GM23338 (cell line): ENCODE results near the gene CRISPLD2. TPM values are rescaled to one million over a fixed set of nuclear protein-coding genes. Genes with fewer than 3 reads are reported as not detected.

Experiments
- ATAC-seq: fragments of 200-7000 bp; cut with Tn5 transposase; 3 replicates; pipeline ENCODE4 v1.9.1; 2020
- DNase-seq: peaks from one replicate; pipeline ENCODE4 v3.0.0-alpha.2; 2015; ENCODE audit warnings: low spot score
- H2AFZ ChIP-seq: fragments of 200-600 bp; sonication (generic); 2 replicates; pipeline ENCODE4 v1.8.0; 2016; ENCODE audit warnings: antibody characterized with exemption, mild to moderate bottlenecking, moderate library complexity
- H3F3A ChIP-seq: fragments of 200-600 bp; sonication (generic); replicated peaks from 2 replicates; pipeline ENCODE4 v1.8.0; 2017; ENCODE audit warnings: antibody characterized with exemption, mixed run types, low read depth
- H3K27ac ChIP-seq: fragments of 200-600 bp; sonication (generic); 2 replicates; pipeline ENCODE4 v1.6.1; 2016; ENCODE audit warnings: low read depth
- H3K27me3 ChIP-seq: fragments of 200-600 bp; sonication (generic); 2 replicates; pipeline ENCODE4 v1.8.0; 2016; ENCODE audit warnings: mild to moderate bottlenecking, mixed run types, moderate library complexity; ENCODE audit not compliant: insufficient read depth
- H3K36me3 ChIP-seq: fragments of 200-600 bp; sonication (generic); 2 replicates; pipeline ENCODE4 v1.8.0; 2016; ENCODE audit warnings: mild to moderate bottlenecking; ENCODE audit not compliant: insufficient read depth
- H3K4me1 ChIP-seq: fragments of 200-600 bp; sonication (generic); 2 replicates; pipeline ENCODE4 v1.8.0; 2016; ENCODE audit warnings: mild to moderate bottlenecking, moderate library complexity; ENCODE audit not compliant: insufficient read depth
- H3K4me2 ChIP-seq: fragments of 200-600 bp; sonication (generic); 2 replicates; pipeline ENCODE4 v1.7.1; 2017; ENCODE audit warnings: mixed run types
- H3K4me3 ChIP-seq: fragments of 200-600 bp; sonication (generic); 2 replicates; pipeline ENCODE4 v1.6.1; 2016; ENCODE audit warnings: mixed run types
- H3K79me2 ChIP-seq: fragments of 200-600 bp; sonication (generic); replicated peaks from 2 replicates; pipeline ENCODE4 v1.8.0; 2017; ENCODE audit warnings: mild to moderate bottlenecking; ENCODE audit not compliant: insufficient read depth
- H3K9me2 ChIP-seq: fragments of 200-600 bp; sonication (generic); 2 replicates; pipeline ENCODE4 v1.8.0; 2017; ENCODE audit not compliant: insufficient read depth
- H4K20me1 ChIP-seq: fragments of 200-600 bp; sonication (generic); replicated peaks from 2 replicates; pipeline ENCODE4 v1.8.0; 2017; ENCODE audit warnings: mild to moderate bottlenecking; ENCODE audit not compliant: insufficient read depth
- H3K27ac Mint-ChIP-seq: 2 replicates; pipeline ENCODE4 v1.8.0; 2020; ENCODE audit warnings: inconsistent platforms, mild to moderate bottlenecking, moderate library complexity, mixed read lengths
- H3K27me3 Mint-ChIP-seq: 3 replicates; pipeline ENCODE4 v1.8.0; 2022; ENCODE audit warnings: low read depth, mild to moderate bottlenecking, moderate library complexity, mixed read lengths, inconsistent platforms; ENCODE audit not compliant: insufficient read depth, poor library complexity
- H3K36me3 Mint-ChIP-seq: 3 replicates; pipeline ENCODE4 v1.8.0; 2021; ENCODE audit warnings: low read depth, mild to moderate bottlenecking, inconsistent platforms, moderate library complexity, mixed read lengths
- H3K4me1 Mint-ChIP-seq: 3 replicates; pipeline ENCODE4 v1.8.0; 2020; ENCODE audit warnings: mild to moderate bottlenecking, inconsistent platforms, mixed read lengths
- H3K4me3 Mint-ChIP-seq: 3 replicates; pipeline ENCODE4 v1.8.0; 2021; ENCODE audit warnings: moderate library complexity, mild to moderate bottlenecking, inconsistent platforms, mixed read lengths
- H3K9me3 Mint-ChIP-seq: 3 replicates; pipeline ENCODE4 v1.8.0; 2020; ENCODE audit warnings: moderate library complexity, mild to moderate bottlenecking, inconsistent platforms, mixed read lengths
- CREB1 ChIP-seq: fragments of 250-450 bp; sonication (Bioruptor Pico); IDR thresholded peaks from 2 replicates; pipeline ENCODE4 v1.5.0; 2020; ENCODE audit warnings: low read depth, mild to moderate bottlenecking, moderate library complexity
- ETS1 ChIP-seq: IDR thresholded peaks from 2 replicates; pipeline ENCODE4 v1.6.1; 2016; ENCODE audit warnings: antibody characterized with exemption
- JUNB ChIP-seq: IDR thresholded peaks from one replicate; pipeline ENCODE4 v1.6.1; 2016; ENCODE audit warnings: antibody characterized with exemption; ENCODE audit not compliant: unreplicated experiment
- NANOG ChIP-seq: IDR thresholded peaks from 2 replicates; pipeline ENCODE4 v1.6.1; 2016; ENCODE audit warnings: antibody characterized with exemption, borderline replicate concordance
- POLR2AphosphoS5 ChIP-seq: IDR thresholded peaks from 2 replicates; pipeline ENCODE4 v1.6.1; 2016; ENCODE audit warnings: antibody characterized with exemption, low read depth
- REST ChIP-seq: IDR thresholded peaks from one replicate; pipeline ENCODE4 v1.6.1; 2018; ENCODE audit warnings: antibody characterized with exemption; ENCODE audit not compliant: unreplicated experiment
- STAT1 ChIP-seq: IDR thresholded peaks from one replicate; pipeline ENCODE4 v1.6.1; 2016; ENCODE audit warnings: antibody characterized with exemption; ENCODE audit not compliant: unreplicated experiment
- ZNF114 ChIP-seq: fragments of 250-450 bp; sonication (Bioruptor Pico); IDR thresholded peaks from 2 replicates; pipeline ENCODE4 v1.5.0; 2020; ENCODE audit warnings: mild to moderate bottlenecking, moderate library complexity
- ZNF331 ChIP-seq: fragments of 250-450 bp; sonication (Bioruptor Pico); IDR thresholded peaks from 2 replicates; pipeline ENCODE4 v1.5.0; 2020; ENCODE audit warnings: low read depth, mild to moderate bottlenecking, moderate library complexity
- polyA plus RNA-seq: library from polyadenylated mRNA; unstranded; fragments of >200 nt; fragmentation: Nextera tagmentation; extraction: Ambion mirVana; gene quantifications from 2 replicates; pipeline ENCODE4 v1.2.1, GENCODE V29; 2016
- total RNA-seq: library from RNA; depleted of rRNA; stranded (reverse); fragments of >200 nt; shearing (Covaris generic); gene quantifications from 2 replicates; pipeline ENCODE4 v1.2.3, GENCODE V29; 2014
- TF ChIP-seq, protein P1 (sequence below): fragments of 250-450 bp; sonication (Bioruptor Pico); IDR thresholded peaks from 2 replicates; pipeline ENCODE4 v1.5.0; 2020; ENCODE audit warnings: mild to moderate bottlenecking, moderate library complexity
- TF ChIP-seq, protein P2 (sequence below), 2 experiments: fragments of 200-600 bp in 1 of 2; sonication (generic) in 1 of 2; conservative IDR thresholded peaks; 2 replicates each; pipeline versions ENCODE4 v1.5.1 to v1.6.1; 2016 to 2017; ENCODE audit warnings: antibody characterized with exemption in 2 of 2, low read depth in 2 of 2, mild to moderate bottlenecking in 2 of 2, moderate library complexity in 1 of 2

The CRISPLD2 gene
- total and polyA plus RNA-seq, 2 experiments from 2014 or later, result 2.6 to 8.3 TPM

DNA sequence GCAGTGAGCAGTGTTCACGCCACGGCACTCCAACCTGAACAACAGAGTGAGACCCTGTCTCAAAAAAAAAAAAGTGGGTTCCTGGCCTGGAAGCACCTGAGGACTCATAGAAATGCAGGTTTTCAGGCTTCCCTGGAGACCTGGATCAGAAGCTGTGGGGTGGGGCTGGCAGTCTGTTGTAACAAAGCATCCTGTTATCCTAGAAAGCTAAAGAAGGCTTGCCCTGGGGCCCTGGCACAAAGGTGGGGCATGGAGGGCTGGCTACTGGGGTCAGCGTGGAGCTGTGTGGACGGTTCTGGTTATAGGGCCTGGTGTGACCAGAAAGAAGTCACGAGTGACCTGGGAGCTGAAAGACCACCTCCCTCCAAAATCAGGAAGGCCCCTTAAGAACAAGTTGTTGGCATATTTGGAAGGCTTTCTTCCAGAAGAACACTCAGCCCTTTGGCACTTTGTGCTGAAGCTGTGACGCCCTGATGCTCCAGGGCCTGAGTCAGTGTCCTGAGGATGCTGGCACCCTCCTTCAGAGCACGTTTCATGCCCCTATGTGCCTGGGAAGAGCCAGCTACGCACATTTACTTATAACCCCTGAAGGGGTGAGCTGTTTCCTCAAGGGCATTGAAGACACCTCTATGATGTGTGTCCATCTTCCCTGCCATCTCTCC, 6.2 kb downstream of the CRISPLD2 start (continued):
- TF ChIP-seq REST (no peak), ETS1 (no peak), NANOG (no peak), CREB1 (CRISPR knock-in tag) (no peak)

DNA sequence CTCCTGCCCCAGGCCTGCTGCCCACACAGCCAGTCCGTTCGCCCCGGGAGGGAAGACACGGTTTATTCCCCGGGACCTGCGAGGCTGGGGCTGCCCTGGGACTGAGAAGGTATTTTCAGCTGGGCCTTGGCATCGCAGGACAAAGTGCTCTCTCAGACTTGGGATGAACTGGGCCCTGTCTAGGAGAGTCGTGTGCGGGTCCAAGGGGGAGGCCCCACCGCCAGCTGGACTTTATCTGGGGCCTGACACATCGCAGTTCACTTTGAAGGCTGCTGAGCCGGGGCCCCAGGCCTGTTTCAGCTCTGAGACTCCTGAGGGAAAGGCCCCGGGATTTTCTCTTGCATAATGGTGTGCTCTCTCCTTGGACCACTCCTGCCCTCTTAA, 6.8 kb downstream of the CRISPLD2 start:
- no peak overlapping the region for H3K4me2 ChIP-seq
- DNase-seq, result no peak
- no peaks in the 10 kb centered on the region for H3K36me3 ChIP-seq
- Mint-ChIP-seq H3K4me3 (no peak overlapping the region), H3K36me3 (no peaks in the 10 kb centered on the region), H3K4me1 (peaks cover 14% of the 10 kb centered on the region), H3K9me3 (no peaks in the 10 kb centered on the region), H3K27me3 (peaks cover 7% of the 10 kb centered on the region), H3K27ac (no peak overlapping the region)
- H3K9me2 ChIP-seq, result no peaks in the 10 kb centered on the region
- H3K27ac ChIP-seq, result no peak overlapping the region
- ATAC-seq, result no peak
- no peaks in the 10 kb centered on the region for H3F3A ChIP-seq
- no peak overlapping the region for H3K4me3 ChIP-seq
- no peaks in the 10 kb centered on the region for H4K20me1 ChIP-seq
- H3K27me3 ChIP-seq, result no peaks in the 10 kb centered on the region
- no peaks in the 10 kb centered on the region for H3K4me1 ChIP-seq
- H3K79me2 ChIP-seq, result no peaks in the 10 kb centered on the region
- no peak overlapping the region for H2AFZ ChIP-seq
- TF ChIP-seq, protein P1, sequence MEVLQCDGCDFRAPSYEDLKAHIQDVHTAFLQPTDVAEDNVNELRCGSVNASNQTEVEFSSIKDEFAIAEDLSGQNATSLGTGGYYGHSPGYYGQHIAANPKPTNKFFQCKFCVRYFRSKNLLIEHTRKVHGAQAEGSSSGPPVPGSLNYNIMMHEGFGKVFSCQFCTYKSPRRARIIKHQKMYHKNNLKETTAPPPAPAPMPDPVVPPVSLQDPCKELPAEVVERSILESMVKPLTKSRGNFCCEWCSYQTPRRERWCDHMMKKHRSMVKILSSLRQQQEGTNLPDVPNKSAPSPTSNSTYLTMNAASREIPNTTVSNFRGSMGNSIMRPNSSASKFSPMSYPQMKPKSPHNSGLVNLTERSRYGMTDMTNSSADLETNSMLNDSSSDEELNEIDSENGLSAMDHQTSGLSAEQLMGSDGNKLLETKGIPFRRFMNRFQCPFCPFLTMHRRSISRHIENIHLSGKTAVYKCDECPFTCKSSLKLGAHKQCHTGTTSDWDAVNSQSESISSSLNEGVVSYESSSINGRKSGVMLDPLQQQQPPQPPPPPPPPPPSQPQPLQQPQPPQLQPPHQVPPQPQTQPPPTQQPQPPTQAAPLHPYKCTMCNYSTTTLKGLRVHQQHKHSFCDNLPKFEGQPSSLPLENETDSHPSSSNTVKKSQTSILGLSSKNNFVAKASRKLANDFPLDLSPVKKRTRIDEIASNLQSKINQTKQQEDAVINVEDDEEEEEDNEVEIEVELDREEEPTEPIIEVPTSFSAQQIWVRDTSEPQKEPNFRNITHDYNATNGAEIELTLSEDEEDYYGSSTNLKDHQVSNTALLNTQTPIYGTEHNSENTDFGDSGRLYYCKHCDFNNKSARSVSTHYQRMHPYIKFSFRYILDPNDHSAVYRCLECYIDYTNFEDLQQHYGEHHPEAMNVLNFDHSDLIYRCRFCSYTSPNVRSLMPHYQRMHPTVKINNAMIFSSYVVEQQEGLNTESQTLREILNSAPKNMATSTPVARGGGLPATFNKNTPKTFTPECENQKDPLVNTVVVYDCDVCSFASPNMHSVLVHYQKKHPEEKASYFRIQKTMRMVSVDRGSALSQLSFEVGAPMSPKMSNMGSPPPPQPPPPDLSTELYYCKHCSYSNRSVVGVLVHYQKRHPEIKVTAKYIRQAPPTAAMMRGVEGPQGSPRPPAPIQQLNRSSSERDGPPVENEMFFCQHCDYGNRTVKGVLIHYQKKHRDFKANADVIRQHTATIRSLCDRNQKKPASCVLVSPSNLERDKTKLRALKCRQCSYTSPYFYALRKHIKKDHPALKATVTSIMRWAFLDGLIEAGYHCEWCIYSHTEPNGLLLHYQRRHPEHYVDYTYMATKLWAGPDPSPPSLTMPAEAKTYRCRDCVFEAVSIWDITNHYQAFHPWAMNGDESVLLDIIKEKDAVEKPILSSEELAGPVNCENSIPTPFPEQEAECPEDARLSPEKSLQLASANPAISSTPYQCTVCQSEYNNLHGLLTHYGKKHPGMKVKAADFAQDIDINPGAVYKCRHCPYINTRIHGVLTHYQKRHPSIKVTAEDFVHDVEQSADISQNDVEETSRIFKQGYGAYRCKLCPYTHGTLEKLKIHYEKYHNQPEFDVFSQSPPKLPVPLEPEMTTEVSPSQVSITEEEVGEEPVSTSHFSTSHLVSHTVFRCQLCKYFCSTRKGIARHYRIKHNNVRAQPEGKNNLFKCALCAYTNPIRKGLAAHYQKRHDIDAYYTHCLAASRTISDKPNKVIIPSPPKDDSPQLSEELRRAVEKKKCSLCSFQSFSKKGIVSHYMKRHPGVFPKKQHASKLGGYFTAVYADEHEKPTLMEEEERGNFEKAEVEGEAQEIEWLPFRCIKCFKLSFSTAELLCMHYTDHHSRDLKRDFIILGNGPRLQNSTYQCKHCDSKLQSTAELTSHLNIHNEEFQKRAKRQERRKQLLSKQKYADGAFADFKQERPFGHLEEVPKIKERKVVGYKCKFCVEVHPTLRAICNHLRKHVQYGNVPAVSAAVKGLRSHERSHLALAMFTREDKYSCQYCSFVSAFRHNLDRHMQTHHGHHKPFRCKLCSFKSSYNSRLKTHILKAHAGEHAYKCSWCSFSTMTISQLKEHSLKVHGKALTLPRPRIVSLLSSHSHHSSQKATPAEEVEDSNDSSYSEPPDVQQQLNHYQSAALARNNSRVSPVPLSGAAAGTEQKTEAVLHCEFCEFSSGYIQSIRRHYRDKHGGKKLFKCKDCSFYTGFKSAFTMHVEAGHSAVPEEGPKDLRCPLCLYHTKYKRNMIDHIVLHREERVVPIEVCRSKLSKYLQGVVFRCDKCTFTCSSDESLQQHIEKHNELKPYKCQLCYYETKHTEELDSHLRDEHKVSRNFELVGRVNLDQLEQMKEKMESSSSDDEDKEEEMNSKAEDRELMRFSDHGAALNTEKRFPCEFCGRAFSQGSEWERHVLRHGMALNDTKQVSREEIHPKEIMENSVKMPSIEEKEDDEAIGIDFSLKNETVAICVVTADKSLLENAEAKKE (CRISPR knock-in tag), result no peak
- TF ChIP-seq ZNF114 (CRISPR knock-in tag) (no peak), ETS1 (no peak), JUNB (no peak), CREB1 (CRISPR knock-in tag) (no peak), POLR2AphosphoS5 (no peak), ZNF331 (CRISPR knock-in tag) (no peak), NANOG (no peak), STAT1 (no peak)
- TF ChIP-seq, protein P2, sequence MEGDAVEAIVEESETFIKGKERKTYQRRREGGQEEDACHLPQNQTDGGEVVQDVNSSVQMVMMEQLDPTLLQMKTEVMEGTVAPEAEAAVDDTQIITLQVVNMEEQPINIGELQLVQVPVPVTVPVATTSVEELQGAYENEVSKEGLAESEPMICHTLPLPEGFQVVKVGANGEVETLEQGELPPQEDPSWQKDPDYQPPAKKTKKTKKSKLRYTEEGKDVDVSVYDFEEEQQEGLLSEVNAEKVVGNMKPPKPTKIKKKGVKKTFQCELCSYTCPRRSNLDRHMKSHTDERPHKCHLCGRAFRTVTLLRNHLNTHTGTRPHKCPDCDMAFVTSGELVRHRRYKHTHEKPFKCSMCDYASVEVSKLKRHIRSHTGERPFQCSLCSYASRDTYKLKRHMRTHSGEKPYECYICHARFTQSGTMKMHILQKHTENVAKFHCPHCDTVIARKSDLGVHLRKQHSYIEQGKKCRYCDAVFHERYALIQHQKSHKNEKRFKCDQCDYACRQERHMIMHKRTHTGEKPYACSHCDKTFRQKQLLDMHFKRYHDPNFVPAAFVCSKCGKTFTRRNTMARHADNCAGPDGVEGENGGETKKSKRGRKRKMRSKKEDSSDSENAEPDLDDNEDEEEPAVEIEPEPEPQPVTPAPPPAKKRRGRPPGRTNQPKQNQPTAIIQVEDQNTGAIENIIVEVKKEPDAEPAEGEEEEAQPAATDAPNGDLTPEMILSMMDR (conservative IDR thresholded peaks at IDR 0.05; ENCODE audit: low read depth in 2 of 2), result no peak
